Posterior cingulate gyrus (tissue), 11 donors: ENCODE results near the gene MXRA7.
"Not testable (repeated sequence)": the region's sequence is repeated elsewhere in the genome, so short reads cannot be mapped to it uniquely, and the experiment has no call there.

Experiments
- DNase-seq, 10 donors: peaks; one replicate each; pipeline versions ENCODE4 v3.0.0 to v3.0.0-alpha.2; 2020 to 2021; ENCODE audit warnings: mixed read lengths in 3 of 10
- intact Hi-C: fragments of 100-400 bp; cut with DNase I; formaldehyde crosslinking; loops from one replicate; pipeline ENCODE4 v1.15.1; 2023

The MXRA7 gene

GRCh38 chr17:76710863-76711611, at the start of gene MXRA7:
MXRA7 (minus strand) TSS chr17:76710965; CDS start chr17:76710946, 19 bp downstream.
- peak in 9 of 10 donors; percentile 50 to 95 (median 70) for DNase-seq
- intact Hi-C loops: loop anchor here (10.0 kb wide), 1 partner anchor 156 kb away; no protein-coding TSS in a partner anchor

GRCh38 chr17:76758570-76758969, 47.8 kb upstream of the MXRA7 start:
- intact Hi-C loops: no loop called here
- DNase-seq: no peak

- intact Hi-C loops: no loop called here
- no peak for DNase-seq
Measured at GRCh38 chr17:76757256-76757655, 46.5 kb upstream of the MXRA7 start.

- no peak for DNase-seq
- intact Hi-C loops: no loop called here
Measured at GRCh38 chr17:76755285-76755684, 44.5 kb upstream of the MXRA7 start.

- intact Hi-C loops: no loop called here
- no peak for DNase-seq
Measured at GRCh38 chr17:76753061-76753961, 42.5 kb upstream of the MXRA7 start.

- intact Hi-C loops: no loop called here
- no peak for DNase-seq
Measured at GRCh38 chr17:76752006-76752405, 41.2 kb upstream of the MXRA7 start.

GRCh38 chr17:76751416-76751993, 40.7 kb upstream of the MXRA7 start:
- intact Hi-C loops: no loop called here
- no peak for DNase-seq

- intact Hi-C loops: no loop called here
- DNase-seq: no peak
Measured at GRCh38 chr17:76748657-76749056, 37.9 kb upstream of the MXRA7 start.

GRCh38 chr17:76747716-76748363, 37.1 kb upstream of the MXRA7 start:
- intact Hi-C loops: no loop called here

GRCh38 chr17:76745785-76746184, 35.0 kb upstream of the MXRA7 start:
- intact Hi-C loops, DNase-seq: not testable (repeated sequence)

More at GRCh38 chr17:76747716-76748363, 37.1 kb upstream of the MXRA7 start:
- DNase-seq: no peak

GRCh38 chr17:76744747-76745146, 34.0 kb upstream of the MXRA7 start:
- intact Hi-C loops: no loop called here
- no peak for DNase-seq

- no peak for DNase-seq
- intact Hi-C loops: no loop called here
Measured at GRCh38 chr17:76742958-76743357, 32.2 kb upstream of the MXRA7 start.

- intact Hi-C loops: no loop called here
- DNase-seq: no peak
Measured at GRCh38 chr17:76740329-76741118, 29.8 kb upstream of the MXRA7 start.

- intact Hi-C loops, DNase-seq: not testable (repeated sequence)
Measured at GRCh38 chr17:76739568-76740115, 28.9 kb upstream of the MXRA7 start.

- intact Hi-C loops: no loop called here
- no peak for DNase-seq
Measured at GRCh38 chr17:76738468-76738850, 27.7 kb upstream of the MXRA7 start.

- DNase-seq: peak; percentile 81 to 98 (median 86)
- intact Hi-C loops: loop anchor here (1.0 kb wide), 1 partner anchor 12 kb away; the partner anchor contains the start of genes JMJD6 and METTL23
Measured at GRCh38 chr17:76737676-76738467, 27.1 kb upstream of the MXRA7 start, which contains the start of gene MFSD11. MFSD11 (plus strand) TSS chr17:76738119; CDS start chr17:76738353, 234 bp downstream.

GRCh38 chr17:76737082-76737675, 26.4 kb upstream of the MXRA7 start, which contains the start of gene SRSF2:
SRSF2 (minus strand) TSS chr17:76737331; CDS start chr17:76737160, 171 bp downstream.
- intact Hi-C loops: loop anchor here (1.0 kb wide), 1 partner anchor 11 kb away; the partner anchor contains the start of genes JMJD6 and METTL23
- peak; percentile 97 to 100 (median 98) for DNase-seq
